Neuronal stem cell (in vitro differentiated cells): ENCODE measurements around the gene MRPS11.
A peak's percentile ranks its signal among the peaks of the same experiment; 100 is the strongest.

Experiments
- DNase-seq: peaks from one replicate; pipeline ENCODE4 v3.0.0-alpha.2; 2013; ENCODE audit warnings: low spot score
- H2AFZ ChIP-seq: one replicate; pipeline ENCODE4 v1.6.1; 2013; ENCODE audit warnings: mild to moderate bottlenecking, low read length, inconsistent platforms
- H2AK5ac ChIP-seq: 2 replicates; pipeline ENCODE4 v1.6.1; 2013; ENCODE audit warnings: low read depth, mild to moderate bottlenecking, inconsistent platforms, low read length, moderate library complexity, mixed read lengths
- H2BK120ac ChIP-seq: 2 replicates; pipeline ENCODE4 v1.6.1; 2013; ENCODE audit warnings: low read depth, mild to moderate bottlenecking, inconsistent platforms, low read length, moderate library complexity, mixed read lengths
- H2BK12ac ChIP-seq: one replicate; pipeline ENCODE4 v1.6.1; 2013; ENCODE audit warnings: low read length, inconsistent platforms
- H2BK15ac ChIP-seq: 2 replicates; pipeline ENCODE4 v1.6.1; 2013; ENCODE audit warnings: mild to moderate bottlenecking, low read length, inconsistent platforms, mixed read lengths
- H2BK5ac ChIP-seq: one replicate; pipeline ENCODE4 v1.6.1; 2013; ENCODE audit warnings: inconsistent platforms, mild to moderate bottlenecking, low read length, moderate library complexity
- H3K14ac ChIP-seq: one replicate; pipeline ENCODE4 v1.6.1; 2013; ENCODE audit warnings: low read length, inconsistent platforms
- H3K18ac ChIP-seq: 2 replicates; pipeline ENCODE4 v1.6.1; 2013; ENCODE audit warnings: low read length, inconsistent platforms
- H3K23ac ChIP-seq: 2 replicates; pipeline ENCODE4 v1.6.1; 2013; ENCODE audit warnings: low read depth, mild to moderate bottlenecking, mixed read lengths, low read length, inconsistent platforms; ENCODE audit not compliant: poor library complexity
- H3K27ac ChIP-seq: replicated peaks from 3 replicates; pipeline ENCODE4 v1.5.1; 2013; ENCODE audit warnings: low read length, inconsistent platforms
- H3K27me3 ChIP-seq, 3 experiments: 2 replicates each; pipeline ENCODE4 v1.6.1; 2013; ENCODE audit warnings: low read length in 3 of 3, mild to moderate bottlenecking in 2 of 3, inconsistent platforms in 1 of 3, low read depth in 1 of 3, mixed read lengths in 1 of 3, moderate library complexity in 1 of 3; ENCODE audit not compliant: control insufficient read depth in 3 of 3, insufficient read depth in 3 of 3
- H3K36me3 ChIP-seq, 2 donors: replicated peaks in 1 of 2; 2 replicates each; pipeline ENCODE4 v1.6.1; 2013; ENCODE audit warnings: low read length in 2 of 2; ENCODE audit not compliant: control insufficient read depth in 2 of 2, insufficient read depth in 2 of 2
- H3K4ac ChIP-seq: 2 replicates; pipeline ENCODE4 v1.6.1; 2013; ENCODE audit warnings: inconsistent platforms, mild to moderate bottlenecking, low read length, moderate library complexity
- H3K4me1 ChIP-seq, 2 donors: 1 replicate in 1 of 2; 2 replicates in 1 of 2; pipeline ENCODE4 v1.6.1; 2013; ENCODE audit warnings: low read length in 2 of 2, low read depth in 1 of 2; ENCODE audit not compliant: control insufficient read depth in 2 of 2, insufficient read depth in 1 of 2
- H3K4me2 ChIP-seq: one replicate; pipeline ENCODE4 v1.6.1; 2013; ENCODE audit warnings: mild to moderate bottlenecking, low read length, inconsistent platforms; ENCODE audit not compliant: insufficient read depth, poor library complexity, severe bottlenecking
- H3K4me3 ChIP-seq, 2 donors: 2 replicates each; pipeline ENCODE4 v1.5.1; 2013; ENCODE audit warnings: low read length in 2 of 2, mild to moderate bottlenecking in 2 of 2, inconsistent platforms in 1 of 2, moderate library complexity in 1 of 2
- H3K79me1 ChIP-seq: one replicate; pipeline ENCODE4 v1.6.1; 2013; ENCODE audit warnings: low read depth, mild to moderate bottlenecking, inconsistent platforms, low read length, moderate library complexity
- H3K9ac ChIP-seq: one replicate; pipeline ENCODE4 v1.6.1; 2013; ENCODE audit warnings: mild to moderate bottlenecking, low read depth, low read length, inconsistent platforms; ENCODE audit not compliant: poor library complexity
- H3K9me3 ChIP-seq, 2 donors: replicated peaks in 1 of 2; 2 replicates each; pipeline versions ENCODE3 to v1.6.1; 2013; ENCODE audit warnings: low read length in 2 of 2, mild to moderate bottlenecking in 2 of 2, inconsistent platforms in 1 of 2, low read depth in 1 of 2, mixed read lengths in 1 of 2, moderate library complexity in 1 of 2; ENCODE audit not compliant: control insufficient read depth in 2 of 2, insufficient read depth in 1 of 2
- H4K8ac ChIP-seq: one replicate; pipeline ENCODE4 v1.6.1; 2013; ENCODE audit warnings: low read depth, mild to moderate bottlenecking, inconsistent platforms, low read length, moderate library complexity
- H4K91ac ChIP-seq: one replicate; pipeline ENCODE4 v1.6.1; 2013; ENCODE audit warnings: low read length, low read depth, mild to moderate bottlenecking, inconsistent platforms; ENCODE audit not compliant: poor library complexity
- WGBS, 2 donors: extraction: QIAGEN DNeasy Blood & Tissue Kit; methylation state at CpG; one replicate each; pipeline ENCODE4 v1.1.7; 2013; ENCODE audit warnings: missing lambda C conversion rate in 2 of 2, mixed read lengths in 1 of 2; ENCODE audit not compliant: insufficient read length in 2 of 2, insufficient replicate concordance in 1 of 2; ENCODE audit errors: extremely low coverage in 2 of 2; 5-methylcytosine and 5-hydroxymethylcytosine counted together

Gene MRPS11

GRCh38 chr15:88454867-88455810, 12.4 kb upstream of the MRPS11 start:
- Histone ChIP-seq H2BK5ac (no peak overlapping the region), H3K9me3 (no peaks in the 10 kb centered on the region), H2AK5ac (no peak overlapping the region), H4K91ac (no peak overlapping the region), H2AFZ (no peak overlapping the region), H3K36me3 (peaks cover 19 to 30% of the 10 kb centered on the region in 2 donors), H2BK12ac (no peak overlapping the region), H3K79me1 (no peaks in the 10 kb centered on the region), H3K23ac (no peak overlapping the region), H4K8ac (no peak overlapping the region), H3K27ac (no peak overlapping the region), H3K4me3 (no peak overlapping the region), H2BK15ac (no peak overlapping the region), H2BK120ac (no peak overlapping the region), H3K9ac (no peak overlapping the region), H3K27me3 (no peaks in the 10 kb centered on the region), H3K4ac (no peak overlapping the region), H3K4me1 (peaks cover 0 to 2% of the 10 kb centered on the region in 2 donors), H3K14ac (no peak overlapping the region), H3K18ac (no peak overlapping the region), H3K4me2 (no peak overlapping the region)
- no CpG with 5 or more reads among the region's 9 CpGs for WGBS, 2 donors
- peak; percentile 44 for DNase-seq

GRCh38 chr15:88456733-88457132, 10.8 kb upstream of the MRPS11 start:
- Histone ChIP-seq H3K27me3 (no peaks in the 10 kb centered on the region), H3K4me2 (no peak overlapping the region), H3K4ac (no peak overlapping the region), H3K79me1 (no peaks in the 10 kb centered on the region), H2BK12ac (no peak overlapping the region), H2AFZ (no peak overlapping the region), H4K91ac (no peak overlapping the region), H3K27ac (no peak overlapping the region), H2BK15ac (no peak overlapping the region), H3K36me3 (peaks cover 19 to 46% of the 10 kb centered on the region in 2 donors), H3K9ac (no peak overlapping the region), H3K23ac (no peak overlapping the region), H3K18ac (no peak overlapping the region), H2AK5ac (no peak overlapping the region), H4K8ac (no peak overlapping the region), H3K4me1 (peaks cover 0 to 2% of the 10 kb centered on the region in 2 donors), H2BK120ac (no peak overlapping the region), H3K4me3 (no peak overlapping the region), H2BK5ac (no peak overlapping the region), H3K9me3 (no peaks in the 10 kb centered on the region), H3K14ac (no peak overlapping the region)
- no peak for DNase-seq
- WGBS, 2 donors, result no CpG with 5 or more reads among the region's 3 CpGs

- no CpG with 5 or more reads among the region's 2 CpGs for WGBS, 2 donors
- no peak for DNase-seq
- Histone ChIP-seq H3K4me2 (no peak overlapping the region), H4K8ac (no peak overlapping the region), H3K9ac (no peak overlapping the region), H3K14ac (no peak overlapping the region), H3K4ac (no peak overlapping the region), H3K79me1 (no peaks in the 10 kb centered on the region), H3K23ac (no peak overlapping the region), H3K9me3 (no peaks in the 10 kb centered on the region), H3K27me3 (no peaks in the 10 kb centered on the region), H4K91ac (no peak overlapping the region), H2BK120ac (no peak overlapping the region), H2BK5ac (no peak overlapping the region), H2AFZ (no peak overlapping the region), H3K4me1 (peaks cover 5% of the 10 kb centered on the region in 2 donors), H2BK15ac (no peak overlapping the region), H2BK12ac (no peak overlapping the region), H3K18ac (no peak overlapping the region), H3K36me3 (peaks cover 26 to 68% of the 10 kb centered on the region in 2 donors), H3K27ac (no peak overlapping the region), H2AK5ac (no peak overlapping the region), H3K4me3 (no peak overlapping the region)
These were observed 3.5 kb upstream of the MRPS11 start for GRCh38 chr15:88463870-88464532.

GRCh38 chr15:88465633-88466224, 1.8 kb upstream of the MRPS11 start:
- no peak overlapping the region for H2BK5ac ChIP-seq
- H4K91ac ChIP-seq, result no peak overlapping the region
- H3K23ac ChIP-seq, result no peak overlapping the region
- no peak overlapping the region for H3K4me2 ChIP-seq
- no peak overlapping the region for H2BK15ac ChIP-seq
- H2AFZ ChIP-seq, result no peak overlapping the region
- no peak for DNase-seq
- peaks cover 16 to 58% of the 10 kb centered on the region in 2 donors for H3K36me3 ChIP-seq
- WGBS, 2 donors, result no CpG with 5 or more reads among the region's 4 CpGs
- no peak overlapping the region for H4K8ac ChIP-seq
- no peak overlapping the region for H3K9ac ChIP-seq
- no peak overlapping the region for H2AK5ac ChIP-seq
- H3K18ac ChIP-seq, result no peak overlapping the region
- H3K4me1 ChIP-seq, result peaks cover 5% of the 10 kb centered on the region in 2 donors
- H2BK12ac ChIP-seq, result no peak overlapping the region
- no peak overlapping the region for H3K4ac ChIP-seq
- no peak overlapping the region for H3K14ac ChIP-seq
- H3K9me3 ChIP-seq, result no peaks in the 10 kb centered on the region
- H3K27ac ChIP-seq, result no peak overlapping the region
- H2BK120ac ChIP-seq, result no peak overlapping the region
- no peaks in the 10 kb centered on the region for H3K79me1 ChIP-seq
- no peaks in the 10 kb centered on the region for H3K27me3 ChIP-seq
- H3K4me3 ChIP-seq, result peak overlapping the region in 1 of 2 donors; percentile 88
